Endothelial cell (in vitro differentiated cells): ENCODE data around the gene ACKR2. TPM values are rescaled to one million over a fixed set of nuclear protein-coding genes. Genes with fewer than 3 reads are reported as not detected.
"Not testable (repeated sequence)": the region's sequence is repeated elsewhere in the genome, so short reads cannot be mapped to it uniquely, and the experiment has no call there.

ENCODE experiments used
- DNase-seq: peaks from one replicate; pipeline ENCODE4 v3.0.0; 2021; ENCODE audit warnings: low spot score
- H3K27ac Mint-ChIP-seq: one replicate; pipeline ENCODE4 v1.8.0; 2021; ENCODE audit warnings: mixed read lengths, inconsistent platforms; ENCODE audit not compliant: unreplicated experiment
- H3K27me3 Mint-ChIP-seq: one replicate; pipeline ENCODE4 v1.8.0; 2021; ENCODE audit warnings: mild to moderate bottlenecking, moderate library complexity, mixed read lengths, inconsistent platforms; ENCODE audit not compliant: unreplicated experiment
- H3K36me3 Mint-ChIP-seq: one replicate; pipeline ENCODE4 v1.8.0; 2021; ENCODE audit warnings: mild to moderate bottlenecking, low read depth, mixed read lengths, inconsistent platforms; ENCODE audit not compliant: unreplicated experiment
- H3K4me1 Mint-ChIP-seq: one replicate; pipeline ENCODE4 v1.8.0; 2021; ENCODE audit warnings: mild to moderate bottlenecking, mixed read lengths, inconsistent platforms; ENCODE audit not compliant: unreplicated experiment
- H3K4me3 Mint-ChIP-seq: one replicate; pipeline ENCODE4 v1.8.0; 2021; ENCODE audit warnings: mild to moderate bottlenecking, mixed read lengths, inconsistent platforms; ENCODE audit not compliant: unreplicated experiment
- H3K9me3 Mint-ChIP-seq: one replicate; pipeline ENCODE4 v1.8.0; 2021; ENCODE audit warnings: mixed read lengths, inconsistent platforms; ENCODE audit not compliant: unreplicated experiment
- total RNA-seq: library from RNA; stranded (reverse); fragmentation: NEBNext Ultra II Directional; extraction: Animal tissue kit (Norgen Biotek cat#: 25700); gene quantifications from one replicate; pipeline ENCODE4 v1.2.1, GENCODE V29; 2021; ENCODE audit not compliant: unreplicated experiment
- TF ChIP-seq, protein P1 (sequence below): fragments of 200-600 bp; sonication (generic); IDR thresholded peaks from one replicate; pipeline ENCODE4 v1.5.0; 2021; ENCODE audit warnings: antibody characterized with exemption; ENCODE audit not compliant: unreplicated experiment

The ACKR2 gene
- total RNA-seq, 1 donor from 2014 or later = 3.8 TPM

DNA sequence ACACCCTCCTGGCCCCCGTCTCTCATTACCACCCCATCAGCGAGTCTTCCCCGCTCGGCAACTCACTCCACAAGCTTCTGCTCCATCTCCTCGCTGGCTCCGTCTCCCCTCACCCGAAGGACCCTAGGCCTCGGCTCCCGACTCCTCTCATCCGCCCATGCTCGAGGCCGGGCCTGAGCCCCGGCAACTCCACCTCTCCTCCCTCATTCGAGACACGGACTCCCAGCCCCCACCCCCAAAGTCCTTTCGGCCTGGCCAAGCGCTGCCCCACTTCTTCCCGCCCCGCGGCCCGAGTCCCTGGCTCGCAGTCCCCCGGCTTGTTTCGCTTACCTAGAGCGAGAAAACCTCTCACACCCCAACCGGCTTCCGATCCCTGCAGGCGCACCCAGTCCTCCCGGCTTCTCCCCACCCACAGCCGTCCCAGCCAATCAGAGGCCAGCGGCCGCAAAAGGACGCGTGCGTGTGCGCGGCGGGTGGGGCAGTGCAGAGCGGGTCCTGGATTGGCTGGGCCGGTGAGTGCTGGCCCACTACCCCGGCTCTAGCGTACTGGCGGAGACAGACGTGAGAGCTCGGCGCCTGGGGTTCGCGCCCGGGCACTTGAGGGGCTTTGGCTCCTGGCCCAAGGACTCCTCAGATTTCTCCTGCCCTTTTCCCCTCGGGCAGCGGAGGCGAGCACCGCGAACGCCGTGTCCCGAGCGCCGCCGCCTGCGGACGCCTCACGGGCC lies 5.0 kb upstream of the ACKR2 start, which contains the start of gene HIGD1A:
Gene HIGD1A (minus strand): TSS at position 385 of the 725 bp plus-strand sequence. CDS start 10,237 bp downstream, outside the sequence.
- Mint-ChIP-seq H3K4me3 (peak within 1 kb of the TSS; percentile 99), H3K27me3 (peaks cover 7% of the 10 kb centered on the region), H3K9me3 (no peaks in the 10 kb centered on the region), H3K36me3 (peaks cover 11% of the 10 kb centered on the region), H3K27ac (peak within 1 kb of the TSS; percentile 99), H3K4me1 (peaks cover 25% of the 10 kb centered on the region)
- TF ChIP-seq, protein P1, sequence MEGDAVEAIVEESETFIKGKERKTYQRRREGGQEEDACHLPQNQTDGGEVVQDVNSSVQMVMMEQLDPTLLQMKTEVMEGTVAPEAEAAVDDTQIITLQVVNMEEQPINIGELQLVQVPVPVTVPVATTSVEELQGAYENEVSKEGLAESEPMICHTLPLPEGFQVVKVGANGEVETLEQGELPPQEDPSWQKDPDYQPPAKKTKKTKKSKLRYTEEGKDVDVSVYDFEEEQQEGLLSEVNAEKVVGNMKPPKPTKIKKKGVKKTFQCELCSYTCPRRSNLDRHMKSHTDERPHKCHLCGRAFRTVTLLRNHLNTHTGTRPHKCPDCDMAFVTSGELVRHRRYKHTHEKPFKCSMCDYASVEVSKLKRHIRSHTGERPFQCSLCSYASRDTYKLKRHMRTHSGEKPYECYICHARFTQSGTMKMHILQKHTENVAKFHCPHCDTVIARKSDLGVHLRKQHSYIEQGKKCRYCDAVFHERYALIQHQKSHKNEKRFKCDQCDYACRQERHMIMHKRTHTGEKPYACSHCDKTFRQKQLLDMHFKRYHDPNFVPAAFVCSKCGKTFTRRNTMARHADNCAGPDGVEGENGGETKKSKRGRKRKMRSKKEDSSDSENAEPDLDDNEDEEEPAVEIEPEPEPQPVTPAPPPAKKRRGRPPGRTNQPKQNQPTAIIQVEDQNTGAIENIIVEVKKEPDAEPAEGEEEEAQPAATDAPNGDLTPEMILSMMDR = no peak
- DNase-seq = peak; percentile 90

DNA sequence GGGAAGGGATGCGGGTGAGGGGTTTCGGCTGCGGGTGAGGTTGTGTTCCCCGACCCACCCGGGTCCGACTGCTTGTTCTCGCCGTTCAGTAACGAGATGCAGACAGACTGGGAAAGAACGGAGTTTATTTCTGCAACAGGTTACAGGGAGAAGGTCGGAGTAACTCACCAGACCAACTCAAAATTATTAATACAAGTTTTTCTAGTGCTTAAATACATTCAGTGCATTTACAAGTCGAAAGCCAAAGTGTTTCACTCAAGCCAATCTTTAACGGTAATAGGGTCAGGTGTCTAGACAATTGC lies 4.5 kb upstream of the ACKR2 start:
- peak overlapping the region; percentile 99 for H3K4me3 Mint-ChIP-seq
- H3K27ac Mint-ChIP-seq = no peak overlapping the region
- no peak for DNase-seq
- TF ChIP-seq, protein P1 = no peak
- no peaks in the 10 kb centered on the region for H3K9me3 Mint-ChIP-seq
- peaks cover 25% of the 10 kb centered on the region for H3K4me1 Mint-ChIP-seq
- H3K36me3 Mint-ChIP-seq = peaks cover 11% of the 10 kb centered on the region
- H3K27me3 Mint-ChIP-seq = peaks cover 7% of the 10 kb centered on the region

GRCh38 chr3:42805141-42805821 lies 4.0 kb upstream of the ACKR2 start:
- Mint-ChIP-seq H3K27me3 (peaks cover 7% of the 10 kb centered on the region), H3K4me3 (peak overlapping the region; percentile 99), H3K9me3 (no peaks in the 10 kb centered on the region), H3K27ac (no peak overlapping the region), H3K36me3 (peaks cover 10% of the 10 kb centered on the region), H3K4me1 (peaks cover 25% of the 10 kb centered on the region)
- TF ChIP-seq, protein P1 = no peak
- peak; percentile 38 for DNase-seq

- TF ChIP-seq, protein P1 = no peak
- Mint-ChIP-seq H3K4me1 (peaks cover 25% of the 10 kb centered on the region), H3K36me3 (peaks cover 2% of the 10 kb centered on the region), H3K27ac (no peak overlapping the region), H3K4me3 (no peak overlapping the region), H3K9me3 (no peaks in the 10 kb centered on the region), H3K27me3 (peaks cover 6% of the 10 kb centered on the region)
- DNase-seq = no peak
Measured at GRCh38 chr3:42807929-42808328, 1.3 kb upstream of the ACKR2 start.

DNA sequence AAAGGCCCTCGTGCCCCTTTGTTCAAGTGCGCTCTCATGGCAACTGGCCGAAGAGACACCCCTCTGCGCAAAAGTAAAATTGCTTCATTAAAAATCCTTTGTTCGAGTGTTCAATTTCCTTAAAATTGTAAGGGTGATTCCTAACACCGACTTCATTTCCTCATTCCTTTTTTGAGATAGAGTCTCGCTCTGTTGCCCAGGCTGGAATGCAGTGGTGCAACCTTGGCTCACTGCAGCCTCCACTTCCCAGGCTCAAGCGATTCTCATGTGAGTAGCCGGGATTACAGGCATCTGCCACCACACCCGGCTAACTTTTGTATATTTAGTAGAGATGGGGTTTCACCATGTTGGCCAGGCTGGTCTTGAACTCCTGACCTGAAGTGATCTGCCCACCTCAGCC lies 1.5 kb downstream of the ACKR2 start:
- H3K27ac Mint-ChIP-seq = peak overlapping the region; percentile 2
- DNase-seq, H3K4me3 Mint-ChIP-seq, H3K36me3 Mint-ChIP-seq, H3K4me1 Mint-ChIP-seq, H3K9me3 Mint-ChIP-seq, H3K27me3 Mint-ChIP-seq: not testable (repeated sequence)

- H3K9me3 Mint-ChIP-seq, H3K27me3 Mint-ChIP-seq, H3K36me3 Mint-ChIP-seq, H3K4me1 Mint-ChIP-seq, DNase-seq, H3K4me3 Mint-ChIP-seq: not testable (repeated sequence)
- H3K27ac Mint-ChIP-seq = peak overlapping the region; percentile 76
Measured at GRCh38 chr3:42811118-42811883, 2.1 kb downstream of the ACKR2 start.
